ENCODE results near the gene TBC1D14. TPM values are rescaled to one million over a fixed set of nuclear protein-coding genes. Genes with fewer than 3 reads are reported as not detected.
"Not testable (repeated sequence)": the region's sequence is repeated elsewhere in the genome, so short reads cannot be mapped to it uniquely, and the experiment has no call there.

Gene TBC1D14
- total and polyA plus RNA-seq, 2 experiments from 2014 or later = 33.6 to 50.8 TPM

DNA sequence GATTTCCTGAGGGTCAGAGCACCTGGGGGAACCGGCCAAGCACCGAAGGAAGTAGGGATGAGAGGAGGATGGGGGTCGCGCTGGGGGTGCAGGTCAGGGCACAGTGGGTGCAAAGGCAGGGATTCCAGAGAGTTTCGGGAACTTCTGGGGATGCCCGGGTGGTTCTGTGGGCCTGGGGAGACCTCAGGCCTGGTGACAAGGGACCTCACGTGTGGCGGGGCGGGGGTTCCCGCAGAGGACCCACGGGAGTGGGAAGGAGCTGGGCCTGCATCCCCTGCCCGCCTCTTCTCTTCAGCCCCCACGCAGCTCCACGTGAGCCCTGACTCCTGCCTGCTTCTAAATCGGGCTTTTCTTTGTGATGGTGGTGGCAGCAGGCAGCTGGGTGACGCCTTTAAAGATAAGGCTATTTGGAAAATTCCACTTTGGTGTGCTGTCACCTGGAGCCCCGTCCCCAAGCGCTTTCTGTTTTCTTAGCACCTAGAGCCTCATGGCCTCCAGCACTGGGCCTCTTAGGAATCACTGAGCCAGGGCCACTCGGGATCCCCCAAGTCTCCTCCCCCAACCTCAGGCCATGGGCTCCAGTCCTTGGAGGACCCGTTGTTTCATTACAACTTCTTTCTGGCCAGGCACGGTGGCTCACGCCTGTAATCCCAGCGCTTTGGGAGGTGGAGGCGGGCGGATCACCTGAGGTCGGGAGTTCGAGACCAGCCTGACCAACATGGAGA is 7.1 kb upstream of the TBC1D14 start:
- Histone ChIP-seq H3K4me2 (no peak overlapping the region), H3K79me2 (no peaks in the 10 kb centered on the region), H2AFZ (no peak overlapping the region), H3K9me2 (replicated peaks; ENCODE audit: insufficient read depth) (no peaks in the 10 kb centered on the region), H3K4me3 (no peak overlapping the region), H3K4me1 (ENCODE audit: insufficient read depth) (peaks cover 7% of the 10 kb centered on the region), H4K20me1 (ENCODE audit: insufficient read depth, poor library complexity, severe bottlenecking) (no peaks in the 10 kb centered on the region), H3K27me3 (no peaks in the 10 kb centered on the region), H3K9me3 (ENCODE audit: low read depth) (no peaks in the 10 kb centered on the region), H3K36me3 (replicated peaks; ENCODE audit: insufficient read depth, low read depth) (no peaks in the 10 kb centered on the region), H3K27ac (peak overlapping the region; percentile 31)
- TF ChIP-seq, protein P1, sequence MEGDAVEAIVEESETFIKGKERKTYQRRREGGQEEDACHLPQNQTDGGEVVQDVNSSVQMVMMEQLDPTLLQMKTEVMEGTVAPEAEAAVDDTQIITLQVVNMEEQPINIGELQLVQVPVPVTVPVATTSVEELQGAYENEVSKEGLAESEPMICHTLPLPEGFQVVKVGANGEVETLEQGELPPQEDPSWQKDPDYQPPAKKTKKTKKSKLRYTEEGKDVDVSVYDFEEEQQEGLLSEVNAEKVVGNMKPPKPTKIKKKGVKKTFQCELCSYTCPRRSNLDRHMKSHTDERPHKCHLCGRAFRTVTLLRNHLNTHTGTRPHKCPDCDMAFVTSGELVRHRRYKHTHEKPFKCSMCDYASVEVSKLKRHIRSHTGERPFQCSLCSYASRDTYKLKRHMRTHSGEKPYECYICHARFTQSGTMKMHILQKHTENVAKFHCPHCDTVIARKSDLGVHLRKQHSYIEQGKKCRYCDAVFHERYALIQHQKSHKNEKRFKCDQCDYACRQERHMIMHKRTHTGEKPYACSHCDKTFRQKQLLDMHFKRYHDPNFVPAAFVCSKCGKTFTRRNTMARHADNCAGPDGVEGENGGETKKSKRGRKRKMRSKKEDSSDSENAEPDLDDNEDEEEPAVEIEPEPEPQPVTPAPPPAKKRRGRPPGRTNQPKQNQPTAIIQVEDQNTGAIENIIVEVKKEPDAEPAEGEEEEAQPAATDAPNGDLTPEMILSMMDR (IDR thresholded peaks at IDR 0.05; ENCODE audit: poor library complexity) = no peak
- no peak for TF ChIP-seq EZH2 (IDR thresholded peaks at IDR 0.05; ENCODE audit: borderline replicate concordance)
- TF ChIP-seq EZH2phosphoT487 (IDR thresholded peaks at IDR 0.05; ENCODE audit: low read depth, severe bottlenecking, unreplicated experiment) = no peak
- 73% methylated on average over 25 of the region's 27 CpGs for WGBS (ENCODE audit: low lambda C conversion rate, missing lambda C conversion rate)
- no peak for DNase-seq (ENCODE audit: low spot score)

- Histone ChIP-seq H3K4me1 (ENCODE audit: insufficient read depth) (peaks cover 23% of the 10 kb centered on the region), H3K9me3 (ENCODE audit: low read depth) (no peaks in the 10 kb centered on the region), H3K9me2 (replicated peaks; ENCODE audit: insufficient read depth) (no peaks in the 10 kb centered on the region), H3K27ac (no peak overlapping the region), H3K79me2 (peaks cover 7% of the 10 kb centered on the region), H4K20me1 (ENCODE audit: insufficient read depth, poor library complexity, severe bottlenecking) (no peaks in the 10 kb centered on the region), H2AFZ (no peak overlapping the region), H3K36me3 (replicated peaks; ENCODE audit: insufficient read depth, low read depth) (no peaks in the 10 kb centered on the region), H3K27me3 (no peaks in the 10 kb centered on the region), H3K4me3 (no peak overlapping the region), H3K4me2 (no peak overlapping the region)
- WGBS (ENCODE audit: low lambda C conversion rate, missing lambda C conversion rate) = 96% methylated on average over 13 of the region's 13 CpGs
- DNase-seq (ENCODE audit: low spot score) = no peak
- TF ChIP-seq EZH2 (IDR thresholded peaks at IDR 0.05; ENCODE audit: borderline replicate concordance) = no peak
- TF ChIP-seq, protein P1 (IDR thresholded peaks at IDR 0.05; ENCODE audit: poor library complexity) = no peak
- no peak for TF ChIP-seq EZH2phosphoT487 (IDR thresholded peaks at IDR 0.05; ENCODE audit: low read depth, severe bottlenecking, unreplicated experiment)
Measured at GRCh38 chr4:6905516-6906445, 3.8 kb upstream of the TBC1D14 start.

DNA sequence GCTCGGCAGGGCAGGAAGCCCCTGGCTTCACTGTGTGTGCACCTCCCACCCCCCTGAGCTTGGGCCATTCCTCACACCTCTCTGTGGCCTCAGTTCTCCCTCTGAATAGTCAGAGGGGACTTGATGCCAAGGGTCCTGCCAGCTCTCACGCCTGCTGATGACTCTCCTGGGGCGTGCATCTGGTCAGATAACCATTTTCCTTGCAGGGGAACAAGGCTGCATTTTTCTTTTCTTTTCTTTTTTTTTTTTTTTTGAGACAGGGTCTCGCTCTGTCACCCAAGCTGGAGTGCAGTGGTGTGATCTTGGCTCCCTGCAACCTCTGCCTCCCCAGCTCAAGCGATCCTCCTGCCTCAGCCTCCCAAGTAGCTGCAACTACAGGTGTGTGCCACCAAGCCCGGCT is 3.1 kb upstream of the TBC1D14 start:
- H3K9me3 ChIP-seq (ENCODE audit: low read depth) = not testable (repeated sequence)
- WGBS (ENCODE audit: low lambda C conversion rate, missing lambda C conversion rate) = 92% methylated on average over 6 of the region's 6 CpGs
- H3K4me1 ChIP-seq (ENCODE audit: insufficient read depth) = peaks cover 30% of the 10 kb centered on the region

More for the DNA sequence above, 3.1 kb upstream of the TBC1D14 start:
- H3K36me3 ChIP-seq (replicated peaks; ENCODE audit: insufficient read depth, low read depth); H3K4me2 ChIP-seq; H3K4me3 ChIP-seq; H3K27me3 ChIP-seq; H2AFZ ChIP-seq; H4K20me1 ChIP-seq (ENCODE audit: insufficient read depth, poor library complexity, severe bottlenecking); H3K27ac ChIP-seq; DNase-seq (ENCODE audit: low spot score); H3K9me2 ChIP-seq (replicated peaks; ENCODE audit: insufficient read depth): not testable (repeated sequence)
- H3K79me2 ChIP-seq = peaks cover 14% of the 10 kb centered on the region
